Endothelial cell of umbilical vein (primary cell): ENCODE results near the gene DGKI. TPM values are rescaled to one million over a fixed set of nuclear protein-coding genes. Genes with fewer than 3 reads are reported as not detected.

ENCODE experiments used
- BruUV-seq: library from RNA; stranded (reverse); fragments of 400-500 nt; replicated peaks from 2 replicates; lab custom pipeline; 2021; lab: Mats Ljungman, UMichigan
- CTCF ChIA-PET: fragments of 300-600, 350-600 bp; sonication (Branson Sonifier 250); formaldehyde crosslinking; loops from one replicate; lab custom pipeline; 2021; ENCODE audit warnings: antibody characterized with exemption, inconsistent platforms; lab: Charles Lee
- POLR2A ChIA-PET: fragments of 300-600, 350-600 bp; sonication (Branson Sonifier 250); formaldehyde crosslinking; loops from one replicate; lab custom pipeline; 2021; ENCODE audit warnings: antibody characterized with exemption, inconsistent platforms; lab: Charles Lee
- DNase-seq: peaks from one replicate; pipeline ENCODE4 v3.0.0-alpha.2; 2011; ENCODE audit warnings: low read depth, low spot score
- FAIRE-seq: peaks from 2 replicates; lab custom pipeline; 2011; peaks lifted over from hg19 to GRCh38; lab: Jason Lieb, UNC
- H2AFZ ChIP-seq: 2 replicates; pipeline ENCODE4 v1.6.0; 2012; ENCODE audit warnings: low read depth, low read length, control low read depth, inconsistent platforms
- H3K27ac ChIP-seq: 2 replicates; pipeline ENCODE4 v1.5.1; 2011; ENCODE audit warnings: low read depth, mild to moderate bottlenecking, control low read depth, low read length, moderate library complexity; ENCODE audit not compliant: insufficient read depth
- H3K27me3 ChIP-seq, 2 experiments: 2 replicates each; pipeline versions ENCODE4 v1.6.0 to v1.6.1; 2011; ENCODE audit warnings: low read length in 2 of 2, mixed read lengths in 1 of 2; ENCODE audit not compliant: control insufficient read depth in 2 of 2, insufficient read depth in 2 of 2
- H3K36me3 ChIP-seq, 2 experiments: 2 replicates in 1 of 2; 3 replicates in 1 of 2; pipeline ENCODE4 v1.5.1; 2011; ENCODE audit warnings: low read length in 2 of 2, mild to moderate bottlenecking in 1 of 2, moderate library complexity in 1 of 2; ENCODE audit not compliant: control insufficient read depth in 2 of 2, insufficient read depth in 2 of 2; ENCODE audit errors: extremely low read depth in 1 of 2
- H3K4me1 ChIP-seq: 3 replicates; pipeline ENCODE4 v1.5.1; 2011; ENCODE audit warnings: mild to moderate bottlenecking, low read length; ENCODE audit not compliant: control insufficient read depth, insufficient read depth; ENCODE audit errors: extremely low read depth
- H3K4me2 ChIP-seq: 2 replicates; pipeline ENCODE4 v1.6.1; 2011; ENCODE audit warnings: low read length, control low read depth, mixed read lengths; ENCODE audit not compliant: insufficient read depth
- H3K4me3 ChIP-seq, 3 experiments: fragments of 200-600 bp in 1 of 3; sonication (generic), shearing (Covaris generic) in 1 of 3; replicated peaks in 1 of 3; 2 replicates each; pipeline ENCODE4 v1.5.1; 2011 to 2016; ENCODE audit warnings: control low read depth in 3 of 3, low read length in 3 of 3, mild to moderate bottlenecking in 2 of 3, inconsistent platforms in 1 of 3, low read depth in 1 of 3, moderate library complexity in 1 of 3; ENCODE audit not compliant: insufficient read depth in 1 of 3
- H3K79me2 ChIP-seq: 2 replicates; pipeline ENCODE4 v1.6.0; 2012; ENCODE audit warnings: low read length, inconsistent platforms; ENCODE audit not compliant: control insufficient read depth, insufficient read depth
- H3K9ac ChIP-seq: replicated peaks from 2 replicates; pipeline ENCODE3; 2011; ENCODE audit warnings: low read length, control low read depth; ENCODE audit not compliant: insufficient read depth; ENCODE audit errors: extremely low read depth
- H3K9me1 ChIP-seq: replicated peaks from 3 replicates; pipeline ENCODE4 v1.6.0; 2011; ENCODE audit warnings: mild to moderate bottlenecking, low read length; ENCODE audit not compliant: control insufficient read depth, insufficient read depth; ENCODE audit errors: extremely low read depth
- H3K9me3 ChIP-seq: replicated peaks from 2 replicates; pipeline ENCODE4 v1.5.1; 2012; ENCODE audit warnings: low read length, inconsistent platforms; ENCODE audit not compliant: control insufficient read depth, insufficient read depth
- H4K20me1 ChIP-seq: replicated peaks from 2 replicates; pipeline ENCODE3; 2011; ENCODE audit warnings: mild to moderate bottlenecking, low read length; ENCODE audit not compliant: control insufficient read depth, insufficient read depth; ENCODE audit errors: extremely low read depth
- EZH2 ChIP-seq: IDR thresholded peaks from 2 replicates; pipeline ENCODE4 v1.6.1; 2012; ENCODE audit warnings: borderline replicate concordance, low read depth, mild to moderate bottlenecking, moderate library complexity, low read length, inconsistent platforms; ENCODE audit not compliant: severe bottlenecking
- GATA2 ChIP-seq: IDR thresholded peaks from 2 replicates; pipeline ENCODE4 v1.7.0; 2011; ENCODE audit warnings: low read depth, mild to moderate bottlenecking, moderate library complexity, mixed read lengths, low read length; ENCODE audit not compliant: insufficient read length, insufficient read depth
- JUN ChIP-seq: IDR thresholded peaks from 2 replicates; pipeline ENCODE4 v1.6.1; 2011; ENCODE audit warnings: borderline replicate concordance, low read depth; ENCODE audit not compliant: insufficient read length, insufficient read depth
- MAX ChIP-seq: IDR thresholded peaks from 2 replicates; pipeline ENCODE4 v1.6.1; 2011; ENCODE audit not compliant: insufficient read depth, insufficient read length
- MYC ChIP-seq: IDR thresholded peaks from one replicate; pipeline ENCODE4 v1.6.1; 2011; ENCODE audit warnings: mild to moderate bottlenecking, low read depth, low read length
- POLR2A ChIP-seq: IDR thresholded peaks from 2 replicates; pipeline ENCODE4 v1.6.1; 2012; ENCODE audit warnings: low read depth, mild to moderate bottlenecking, control low read depth, low read length
- POLR2AphosphoS5 ChIP-seq: IDR thresholded peaks from 2 replicates; pipeline ENCODE4 v1.6.1; 2012; ENCODE audit warnings: low read depth, mild to moderate bottlenecking, control low read depth, low read length, moderate library complexity; ENCODE audit not compliant: insufficient read depth
- dilution Hi-C: fragments of 300-500 bp; cut with MboI; formaldehyde crosslinking; loops from one replicate; pipeline ENCODE4 v1.15.0; 2019; ENCODE audit warnings: low sequenced_read_pairs; ENCODE audit not compliant: extremely low pct_ligation_motif_present
- intact Hi-C: fragments of 100-400 bp; cut with micrococcal nuclease; formaldehyde crosslinking; loops from one replicate; pipeline ENCODE4 v1.10.0; 2022
- polyA plus RNA-seq, 4 experiments: library from polyadenylated mRNA; depleted of rRNA in 3 of 4; stranded (reverse) in 3 of 4; unstranded in 1 of 4; fragments of >200 nt; gene quantifications; 2 replicates each; pipeline versions ENCODE4 v1.2.1 to v1.2.3, GENCODE V29; 2011 to 2012; ENCODE audit warnings: missing spikeins in 1 of 4
- total RNA-seq: library from RNA; stranded (reverse); gene quantifications from 2 replicates; pipeline ENCODE4 v1.2.3, GENCODE V29; 2021

Gene DGKI
- total and polyA plus RNA-seq, 2 donors (not counting 3 experiments of a cell fraction or from before 2014, with no cell fraction given) = 0.11 to 0.51 TPM

GRCh38 chr7:137667633-137668387, 179.0 kb downstream of the DGKI start:
- no peaks in the 10 kb centered on the region for H3K4me1 ChIP-seq
- intact Hi-C loops (no loop called here), dilution Hi-C loops (no loop called here)
- ChIA-PET CTCF (interaction anchor here (0.7 to 2.5 kb wide), 4 partner anchors 11 to 1071 kb away, joined by 3 to 13 read pairs (median 4); no protein-coding TSS in a partner anchor), POLR2A (no interaction called here)
- H2AFZ ChIP-seq = no peak overlapping the region
- H4K20me1 ChIP-seq = no peaks in the 10 kb centered on the region
- no peak overlapping the region for H3K4me3 ChIP-seq
- no peaks in the 10 kb centered on the region for H3K9me1 ChIP-seq
- TF ChIP-seq JUN (no peak), EZH2 (no peak), POLR2AphosphoS5 (no peak), MYC (no peak), MAX (no peak), GATA2 (no peak)
- BruUV-seq = no TSS peak
- H3K9ac ChIP-seq = no peak overlapping the region
- no peaks in the 10 kb centered on the region for H3K27me3 ChIP-seq
- no peaks in the 10 kb centered on the region for H3K79me2 ChIP-seq
- FAIRE-seq (no peak), DNase-seq (no peak)
- H3K9me3 ChIP-seq = no peaks in the 10 kb centered on the region
- H3K4me2 ChIP-seq = no peak overlapping the region
- no peak overlapping the region for H3K27ac ChIP-seq
- H3K36me3 ChIP-seq = no peaks in the 10 kb centered on the region

GRCh38 chr7:137664846-137665245, 181.9 kb downstream of the DGKI start:
- H2AFZ ChIP-seq = no peak overlapping the region
- dilution Hi-C loops = no loop called here
- POLR2A ChIA-PET = no interaction called here
- BruUV-seq = no TSS peak
- H3K27ac ChIP-seq = no peak overlapping the region
- DNase-seq (no peak), FAIRE-seq (no peak)
- no peaks in the 10 kb centered on the region for H3K4me1 ChIP-seq
- no peaks in the 10 kb centered on the region for H3K9me3 ChIP-seq
- H3K9me1 ChIP-seq = no peaks in the 10 kb centered on the region
- H3K4me2 ChIP-seq = no peak overlapping the region
- H3K9ac ChIP-seq = no peak overlapping the region
- H3K27me3 ChIP-seq = no peaks in the 10 kb centered on the region
- no peaks in the 10 kb centered on the region for H4K20me1 ChIP-seq
- no peak for TF ChIP-seq POLR2A
- H3K36me3 ChIP-seq = no peaks in the 10 kb centered on the region
- intact Hi-C loops = no loop called here
- no peaks in the 10 kb centered on the region for H3K79me2 ChIP-seq
- CTCF ChIA-PET = interaction anchor here (0.7 kb wide), 1 partner anchor 39 kb away, joined by 3 read pairs; no protein-coding TSS in a partner anchor
- H3K4me3 ChIP-seq = no peak overlapping the region
